GM12878 (cell line): Measurements from ENCODE around the gene DPP6.
"Not testable (repeated sequence)": the region's sequence is repeated elsewhere in the genome, so short reads cannot be mapped to it uniquely, and the experiment has no call there.

Experiments
- ASH2L ChIP-seq: fragments of 300-600, 200-600 bp; sonication (generic); IDR thresholded peaks from 2 replicates; pipeline ENCODE4 v1.6.1; 2017; ENCODE audit warnings: low read depth, mild to moderate bottlenecking, borderline replicate concordance
- BCLAF1 ChIP-seq: fragments of 450-650 bp; IDR thresholded peaks from 2 replicates; pipeline ENCODE4 v1.6.1; 2017; ENCODE audit warnings: antibody characterized with exemption, mild to moderate bottlenecking, moderate library complexity
- CTCF ChIP-seq, 3 experiments: IDR thresholded peaks in 2 of 3; conservative IDR thresholded peaks in 1 of 3; 2 replicates each; pipeline ENCODE4 v1.5.1; 2011; ENCODE audit warnings: low read depth in 3 of 3, low read length in 3 of 3, mild to moderate bottlenecking in 3 of 3, control low read depth in 2 of 3, moderate library complexity in 2 of 3, inconsistent platforms in 1 of 3, mixed read lengths in 1 of 3; ENCODE audit not compliant: control insufficient read depth in 2 of 3, insufficient read depth in 1 of 3; ENCODE audit errors: extremely low read depth in 1 of 3
- FOS ChIP-seq: IDR thresholded peaks from 3 replicates; pipeline ENCODE4 v1.6.1; 2011; ENCODE audit warnings: borderline replicate concordance; ENCODE audit not compliant: insufficient read length; ENCODE audit errors: extremely low read depth
- HCFC1 ChIP-seq: fragments of 150-350 bp; IDR thresholded peaks from 2 replicates; pipeline ENCODE4 v1.6.1; 2014; ENCODE audit warnings: low read length
- JUND ChIP-seq: IDR thresholded peaks from 2 replicates; pipeline ENCODE4 v1.6.1; 2012; ENCODE audit warnings: low read depth, mild to moderate bottlenecking, low read length, improper control_type of control experiment, moderate library complexity
- KDM1A ChIP-seq: fragments of 200-600 bp; sonication (generic); IDR thresholded peaks from 2 replicates; pipeline ENCODE4 v1.6.1; 2016; ENCODE audit warnings: borderline replicate concordance
- MAX ChIP-seq: IDR thresholded peaks from 2 replicates; pipeline ENCODE4 v1.6.1; 2012; ENCODE audit warnings: low read depth, low read length, improper control_type of control experiment
- POLR2A ChIP-seq: IDR thresholded peaks from 2 replicates; pipeline ENCODE4 v1.6.1; 2011; ENCODE audit warnings: low read depth, mild to moderate bottlenecking, low read length
- REST ChIP-seq: IDR thresholded peaks from 2 replicates; pipeline ENCODE4 v1.6.1; 2012; ENCODE audit warnings: mild to moderate bottlenecking, low read depth, low read length
- USF2 ChIP-seq: IDR thresholded peaks from 2 replicates; pipeline ENCODE4 v1.6.1; 2011; ENCODE audit warnings: low read depth, low read length, improper control_type of control experiment, borderline replicate concordance
- ZNF24 ChIP-seq: fragments of 450-650 bp; IDR thresholded peaks from 2 replicates; pipeline ENCODE4 v1.6.1; 2017; ENCODE audit warnings: antibody characterized with exemption, mild to moderate bottlenecking
- ZNF384 ChIP-seq: IDR thresholded peaks from 2 replicates; pipeline ENCODE4 v1.6.1; 2012; ENCODE audit warnings: low read depth, mild to moderate bottlenecking, low read length, improper control_type of control experiment, borderline replicate concordance

GRCh38 chr7:154163642-154164041 lies 111.4 kb downstream of the DPP6 start:
- not testable (repeated sequence) for TF ChIP-seq CTCF (IDR thresholded peaks at IDR 0.05 in 2 of 3, conservative IDR thresholded peaks at IDR 0.05 in 1 of 3; ENCODE audit: control insufficient read depth in 2 of 3, extremely low read depth in 1 of 3, insufficient read depth in 1 of 3, low read depth in 3 of 3, low read length in 3 of 3); REST; ASH2L; USF2; POLR2A; FOS; BCLAF1; ZNF24; ZNF384; HCFC1; JUND; MAX; KDM1A
